ENCODE measurements around the gene TMEM270.
"Not testable (repeated sequence)": the region's sequence is repeated elsewhere in the genome, so short reads cannot be mapped to it uniquely, and the experiment has no call there.

GRCh38 chr7:73837167-73837566, 23.8 kb upstream of the TMEM270 start:
- TF ChIP-seq NRF1 (IDR thresholded peaks at IDR 0.05; ENCODE audit: low read depth, low read length); POLR2AphosphoS5 (IDR thresholded peaks at IDR 0.05; ENCODE audit: low read depth, low read length); NFIC (IDR thresholded peaks at IDR 0.05; ENCODE audit: borderline replicate concordance); CTCF (IDR thresholded peaks at IDR 0.05); PBX3 (IDR thresholded peaks at IDR 0.05); SIN3A (IDR thresholded peaks at IDR 0.05; ENCODE audit: borderline replicate concordance, low read depth, low read length): not testable (repeated sequence)

Measured in SK-N-SH (cell line).